ENCODE results near the gene PLCB2.

Gene PLCB2

DNA sequence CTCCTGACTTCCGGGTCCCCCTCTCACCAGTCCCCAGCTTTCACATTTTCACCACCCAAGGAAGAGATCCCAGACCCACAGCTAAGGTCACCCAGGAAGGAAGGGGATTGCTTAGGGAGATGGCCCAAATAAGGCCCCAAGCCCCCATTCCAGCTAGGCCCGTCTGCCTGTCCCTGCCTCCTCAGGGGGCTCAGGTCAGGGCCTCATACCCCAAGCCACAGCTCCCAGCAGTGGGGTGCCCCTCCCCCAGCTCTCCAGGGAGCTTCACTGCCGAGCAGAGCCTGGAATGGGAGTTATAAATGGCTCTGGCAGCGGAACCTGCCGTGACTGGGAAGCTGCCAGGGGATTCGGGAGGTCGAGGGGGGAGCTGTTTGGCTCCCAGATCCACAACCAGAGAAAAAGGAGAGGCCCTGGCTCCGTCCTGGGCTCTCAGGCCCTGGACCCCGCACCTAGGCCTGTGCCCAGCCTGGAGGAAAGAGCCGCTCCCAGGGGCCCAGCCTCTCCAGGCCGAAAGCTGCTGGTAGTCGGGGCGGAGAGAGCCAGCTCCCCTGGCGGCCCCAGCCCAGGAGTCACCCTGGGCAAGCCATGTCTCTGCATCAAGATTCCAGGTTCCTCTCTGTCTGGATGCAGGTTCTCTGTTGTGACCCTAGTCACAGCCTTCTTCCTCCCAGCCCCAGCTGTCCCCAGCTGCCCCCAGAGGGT, 32.5 kb upstream of the PLCB2 start:
- DNase-seq (ENCODE audit: low spot score): peak; percentile 35

GRCh38 chr15:40339621-40339945, 31.8 kb upstream of the PLCB2 start:
- no peak for DNase-seq (ENCODE audit: low spot score)

DNA sequence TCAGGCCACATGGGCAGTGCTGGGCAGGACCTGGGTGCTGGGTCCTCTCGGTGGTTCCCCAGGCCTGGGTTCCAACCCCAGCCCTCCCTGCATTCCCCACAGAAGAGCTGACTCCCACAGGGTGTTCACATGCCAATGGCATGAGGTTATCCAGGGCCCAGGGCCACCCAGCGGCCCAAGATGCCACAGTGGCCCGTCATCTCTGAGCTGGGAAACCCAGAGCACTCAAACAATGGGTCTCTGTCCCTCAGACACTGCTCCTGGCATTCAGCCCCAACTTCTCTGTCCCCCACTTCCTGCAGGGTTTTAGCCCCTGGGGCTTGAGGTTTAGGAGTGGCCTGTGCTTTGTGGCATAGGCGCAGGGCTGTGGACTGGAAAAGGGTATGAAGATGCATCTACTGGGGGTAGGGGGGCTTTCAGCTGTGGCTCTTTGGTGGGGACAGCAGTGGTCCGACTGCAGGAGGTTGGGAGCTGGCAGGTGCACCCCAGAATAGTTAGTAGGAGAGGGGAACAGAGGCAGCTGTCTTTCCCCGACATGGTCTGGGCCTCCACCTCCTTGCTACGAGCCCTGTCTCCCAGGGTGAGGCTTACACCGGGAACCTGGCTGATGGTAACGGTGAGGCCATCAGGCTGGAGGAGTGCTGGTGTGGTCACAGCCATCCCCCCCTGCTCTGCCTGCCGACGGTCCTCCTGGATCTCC, 31.3 kb upstream of the PLCB2 start:
- DNase-seq (ENCODE audit: low spot score): no peak

DNA sequence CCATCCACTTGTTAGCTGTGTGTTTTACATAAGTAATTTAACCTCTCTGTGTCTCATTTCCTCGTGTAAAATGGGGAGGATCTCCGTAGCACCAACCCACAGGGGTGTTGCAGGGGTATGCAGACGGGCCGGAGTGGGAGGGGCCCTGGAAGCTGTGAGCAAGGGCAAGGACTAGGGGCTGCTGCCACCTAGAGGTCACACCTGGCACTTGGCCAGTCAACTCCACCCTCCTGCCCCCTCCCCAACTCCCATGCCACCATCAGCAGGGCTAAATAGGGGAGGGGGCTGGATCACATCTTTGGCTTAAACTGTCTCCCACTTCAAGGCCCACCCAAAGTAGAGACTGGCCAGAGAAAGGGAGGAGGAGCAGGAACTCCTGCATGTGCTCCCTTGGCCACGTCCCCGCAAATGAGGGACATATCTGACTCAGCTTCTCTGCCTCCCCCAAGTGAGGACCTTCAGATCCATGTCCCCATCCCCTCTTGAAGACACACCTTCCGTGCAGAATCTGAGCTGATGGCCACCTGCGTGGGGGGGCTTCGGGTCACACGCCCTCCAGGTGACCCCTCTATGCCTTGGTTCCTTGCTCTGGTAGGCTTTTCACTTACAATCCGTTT, 30.4 kb upstream of the PLCB2 start:
- DNase-seq (ENCODE audit: low spot score): peak; percentile 93

GRCh38 chr15:40337597-40337996, 29.9 kb upstream of the PLCB2 start:
- no peak for DNase-seq (ENCODE audit: low spot score)

GRCh38 chr15:40336744-40337122, 29.0 kb upstream of the PLCB2 start:
- peak; percentile 64 for DNase-seq (ENCODE audit: low spot score)

DNA sequence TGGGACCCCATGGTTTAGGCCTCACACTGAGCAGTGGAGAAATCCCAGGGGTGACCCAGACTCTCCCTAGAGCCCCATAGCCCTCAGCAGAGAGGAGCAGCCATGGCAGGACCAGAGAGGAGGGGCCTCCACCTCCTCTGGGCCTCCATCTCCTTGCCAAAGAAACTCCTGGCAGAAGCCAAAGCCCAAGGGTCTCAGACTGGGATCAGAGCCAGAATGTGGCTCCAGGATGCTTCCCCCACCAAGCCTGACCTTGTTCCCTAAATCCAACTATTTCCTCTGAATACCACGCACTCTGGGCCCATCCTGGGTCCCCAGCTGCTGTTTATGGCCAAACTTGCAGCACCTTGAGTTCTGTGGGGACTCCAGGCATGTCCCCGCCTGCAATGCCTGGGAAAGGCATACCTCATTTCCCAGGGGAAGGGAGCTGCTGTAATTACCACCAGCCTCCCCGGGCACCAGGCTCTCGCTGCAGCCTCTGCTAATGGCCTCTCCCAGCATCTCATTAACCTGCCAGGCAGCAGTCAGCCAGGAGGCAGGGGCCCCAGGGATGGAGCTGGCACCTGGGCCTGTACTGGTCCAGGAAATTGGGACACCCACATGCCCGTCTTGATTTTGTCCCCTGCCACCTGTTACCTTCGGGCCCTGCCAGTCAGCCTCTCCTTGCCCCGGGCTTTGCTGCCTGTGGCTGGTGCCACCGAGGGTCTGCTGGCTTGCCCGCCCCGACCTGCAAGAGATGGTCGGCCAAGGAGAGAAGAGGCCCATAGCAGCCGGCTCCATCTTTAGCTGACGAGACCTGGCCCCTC, 28.4 kb upstream of the PLCB2 start:
- DNase-seq (ENCODE audit: low spot score): no peak

GRCh38 chr15:40334941-40335795, 27.4 kb upstream of the PLCB2 start:
- no peak for DNase-seq (ENCODE audit: low spot score)

DNA sequence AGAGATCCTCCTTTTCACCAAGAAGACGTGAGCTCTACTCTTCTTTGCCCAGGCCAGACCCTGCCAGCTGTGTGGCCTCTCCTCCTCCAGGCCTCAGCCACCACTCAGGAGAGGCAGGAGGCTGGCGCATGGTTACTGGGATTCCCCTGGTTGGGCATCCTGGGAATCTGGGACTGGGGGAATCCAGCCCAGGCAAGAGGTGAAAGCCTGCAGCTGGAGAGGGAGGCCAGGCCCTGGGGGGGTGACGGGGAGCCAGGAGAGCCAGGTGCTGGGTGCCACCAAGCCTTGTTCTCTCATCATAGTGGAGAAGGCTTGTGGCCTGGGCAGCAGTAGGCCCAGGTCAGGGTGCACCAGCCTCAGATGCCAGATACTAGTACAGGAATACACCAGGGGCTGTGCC, 26.8 kb upstream of the PLCB2 start:
- no peak for DNase-seq (ENCODE audit: low spot score)

DNA sequence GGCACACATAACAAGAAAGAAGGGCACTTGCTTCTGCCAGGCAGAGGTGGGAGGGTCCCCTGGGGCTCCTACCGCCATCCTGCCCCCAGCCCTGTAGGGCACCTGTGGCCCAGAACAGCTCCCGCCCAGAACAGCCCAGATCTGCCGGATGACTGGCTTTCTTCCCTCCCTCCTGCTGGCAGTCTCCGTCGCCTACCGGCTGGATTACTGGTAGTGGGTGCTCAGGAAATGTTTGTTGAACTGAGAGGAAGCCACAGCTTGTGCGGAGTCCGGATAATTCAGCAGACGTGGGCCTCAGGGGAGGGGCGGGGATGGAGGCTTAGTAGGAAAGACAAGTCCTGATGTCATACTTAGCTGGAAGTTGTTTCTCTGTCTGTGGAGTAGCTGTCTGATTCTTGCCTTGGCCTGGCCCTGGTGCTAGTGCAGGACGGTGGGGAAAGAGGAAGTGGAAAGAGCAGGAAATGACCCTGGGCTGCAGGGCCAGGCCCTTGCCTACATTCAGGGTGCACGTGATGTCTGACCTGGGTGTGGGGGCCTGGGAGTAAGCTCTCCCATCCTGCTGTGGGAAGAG, 26.3 kb upstream of the PLCB2 start:
- DNase-seq (ENCODE audit: low spot score): no peak

GRCh38 chr15:40332113-40332781, 24.5 kb upstream of the PLCB2 start:
- DNase-seq (ENCODE audit: low spot score): no peak

DNA sequence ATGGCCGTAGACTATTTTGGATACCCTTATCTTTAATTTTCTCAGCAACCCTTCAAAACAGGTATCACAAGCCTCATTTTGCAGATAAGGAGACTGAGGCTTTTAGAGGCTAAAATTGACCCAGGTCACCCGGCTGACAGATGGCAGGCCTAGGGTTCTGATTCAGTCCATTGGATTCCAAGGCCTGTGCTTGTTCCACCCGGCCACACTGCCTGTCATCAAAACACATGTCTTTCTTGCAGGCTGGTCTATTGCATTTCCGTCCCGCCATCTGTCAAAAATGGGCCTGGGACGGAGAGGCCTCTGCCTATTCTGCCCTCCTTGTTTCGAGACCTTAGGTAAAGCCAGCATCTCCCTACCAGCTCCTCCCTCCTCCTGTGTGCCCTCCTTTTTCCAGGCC, 23.9 kb upstream of the PLCB2 start:
- no peak for DNase-seq (ENCODE audit: low spot score)

DNA sequence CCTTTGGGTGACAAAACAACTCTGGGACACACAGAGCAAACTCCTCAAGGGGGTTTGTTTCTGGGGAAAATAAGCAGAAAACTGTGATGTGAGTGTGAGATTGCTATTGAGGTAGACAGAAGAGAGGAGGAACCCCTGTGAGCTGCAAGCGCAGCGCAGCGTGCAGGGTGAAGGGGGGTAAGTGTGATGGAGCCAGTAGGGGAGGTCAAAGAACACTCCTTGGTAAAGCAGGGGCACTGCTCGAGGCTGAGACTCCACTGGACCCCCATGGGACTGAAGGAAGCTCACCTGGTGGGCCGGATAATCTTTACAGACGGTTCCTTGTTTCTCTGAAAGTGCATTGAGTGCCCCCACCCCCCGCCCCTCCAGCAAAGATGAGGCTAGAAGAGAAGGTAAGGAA, 23.3 kb upstream of the PLCB2 start:
- DNase-seq (ENCODE audit: low spot score): no peak

DNA sequence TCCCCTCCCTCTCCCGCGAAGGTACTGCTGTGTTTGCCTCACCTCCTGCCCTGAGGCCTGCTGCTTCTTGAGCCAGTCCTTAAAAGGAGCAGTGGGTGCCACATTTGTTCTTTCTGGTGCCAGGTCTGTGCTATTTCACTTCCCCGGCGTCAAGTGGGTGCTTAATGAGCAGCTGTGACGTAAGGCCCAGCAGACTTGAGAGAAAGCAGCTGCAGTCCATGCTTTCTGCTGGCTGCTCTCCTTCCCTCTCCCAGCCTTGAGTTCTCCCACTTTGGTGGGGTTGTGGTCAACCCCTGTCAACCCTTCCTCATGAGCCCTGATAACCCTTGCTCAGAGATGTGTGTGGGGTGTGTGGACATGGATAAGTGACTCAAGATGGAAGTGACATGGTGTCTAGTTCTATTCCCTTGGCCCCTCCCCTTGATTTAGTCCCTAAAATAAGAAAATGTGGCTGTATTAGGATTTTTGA, 22.7 kb upstream of the PLCB2 start:
- DNase-seq (ENCODE audit: low spot score): no peak

- no peak for DNase-seq (ENCODE audit: low spot score)
These were observed 22.1 kb upstream of the PLCB2 start for GRCh38 chr15:40329804-40330203.

DNA sequence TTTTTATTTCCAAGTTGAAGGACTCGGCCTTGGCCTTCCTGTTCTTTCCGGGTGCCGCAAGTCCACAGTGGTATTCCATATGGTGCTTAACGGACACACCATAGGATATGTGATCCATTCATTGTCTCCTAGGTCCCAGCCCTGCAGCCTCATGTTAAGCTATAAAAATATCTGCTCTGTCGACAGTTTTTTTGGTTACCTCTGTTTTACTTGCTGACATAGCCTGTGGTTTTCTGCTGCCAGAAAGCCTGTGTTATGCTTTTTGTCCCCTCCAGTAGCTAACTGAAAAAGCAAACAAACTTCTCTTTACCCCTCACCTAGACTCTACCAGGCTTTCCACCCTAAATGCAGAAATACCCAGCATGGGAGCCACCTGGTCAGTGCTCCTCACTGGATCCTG, 21.0 kb upstream of the PLCB2 start:
- DNase-seq (ENCODE audit: low spot score): no peak

- DNase-seq (ENCODE audit: low spot score): no peak
These were observed 20.4 kb upstream of the PLCB2 start for GRCh38 chr15:40328176-40328575.

- no peak for DNase-seq (ENCODE audit: low spot score)
These were observed 19.7 kb upstream of the PLCB2 start for GRCh38 chr15:40327457-40327856.

DNA sequence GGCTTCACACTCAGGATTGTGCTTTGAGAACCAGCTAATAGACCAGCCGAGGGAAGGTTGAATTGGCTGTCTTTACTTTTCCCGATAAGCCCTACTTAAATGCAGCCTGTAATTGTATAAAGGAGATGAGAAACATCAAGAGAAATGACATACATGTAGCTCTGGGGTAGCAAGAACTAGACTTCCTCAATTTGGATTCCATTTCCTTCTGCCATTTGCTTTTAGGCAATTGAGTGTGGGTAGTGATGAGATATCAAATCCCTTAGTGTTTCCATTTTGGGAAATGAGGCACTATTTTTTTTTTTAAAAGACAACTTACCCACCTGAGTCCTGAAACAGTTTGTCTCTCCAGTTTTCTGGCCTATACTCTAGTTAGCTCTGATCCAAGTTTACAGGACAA, 18.0 kb upstream of the PLCB2 start:
- no peak for DNase-seq (ENCODE audit: low spot score)

DNA sequence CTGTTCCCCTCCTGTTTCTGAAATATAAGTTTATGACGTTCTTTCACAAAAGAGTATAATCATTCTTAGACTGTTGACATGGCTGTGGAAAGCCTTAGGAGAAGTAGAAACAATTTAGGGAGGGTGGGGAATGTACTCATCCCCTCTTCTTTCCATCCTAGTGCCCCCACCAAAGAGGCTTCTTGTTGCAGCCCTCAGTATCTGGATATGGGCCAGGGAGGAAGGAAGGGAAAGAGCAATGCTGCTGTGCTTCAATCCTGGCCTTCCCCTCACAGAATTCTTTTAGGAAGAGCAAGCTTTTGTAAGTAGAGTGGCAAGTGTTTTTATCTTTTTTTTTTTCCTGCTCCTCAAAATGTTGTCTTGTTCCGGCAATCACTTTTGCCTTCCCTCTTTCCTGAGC, 17.5 kb upstream of the PLCB2 start:
- DNase-seq (ENCODE audit: low spot score): no peak
